Endothelial cell of umbilical vein (primary cell): Measurements from ENCODE around the gene RBMY1J. TPM values are rescaled to one million over a fixed set of nuclear protein-coding genes. Genes with fewer than 3 reads are reported as not detected.
"Not testable (repeated sequence)": the region's sequence is repeated elsewhere in the genome, so short reads cannot be mapped to it uniquely, and the experiment has no call there.

ENCODE experiments used
- BruUV-seq: library from RNA; stranded (reverse); fragments of 400-500 nt; replicated peaks from 2 replicates; lab custom pipeline; 2021; lab: Mats Ljungman, UMichigan
- CTCF ChIA-PET: fragments of 300-600, 350-600 bp; sonication (Branson Sonifier 250); formaldehyde crosslinking; loops from one replicate; lab custom pipeline; 2021; ENCODE audit warnings: antibody characterized with exemption, inconsistent platforms; lab: Charles Lee
- POLR2A ChIA-PET: fragments of 300-600, 350-600 bp; sonication (Branson Sonifier 250); formaldehyde crosslinking; loops from one replicate; lab custom pipeline; 2021; ENCODE audit warnings: antibody characterized with exemption, inconsistent platforms; lab: Charles Lee
- DNase-seq: peaks from one replicate; pipeline ENCODE4 v3.0.0-alpha.2; 2011; ENCODE audit warnings: low read depth, low spot score
- FAIRE-seq: peaks from 2 replicates; lab custom pipeline; 2011; peaks lifted over from hg19 to GRCh38; lab: Jason Lieb, UNC
- H2AFZ ChIP-seq: 2 replicates; pipeline ENCODE4 v1.6.0; 2012; ENCODE audit warnings: low read depth, low read length, control low read depth, inconsistent platforms
- H3K27ac ChIP-seq: 2 replicates; pipeline ENCODE4 v1.5.1; 2011; ENCODE audit warnings: low read depth, mild to moderate bottlenecking, control low read depth, low read length, moderate library complexity; ENCODE audit not compliant: insufficient read depth
- H3K27me3 ChIP-seq, 2 experiments: 2 replicates each; pipeline versions ENCODE4 v1.6.0 to v1.6.1; 2011; ENCODE audit warnings: low read length in 2 of 2, mixed read lengths in 1 of 2; ENCODE audit not compliant: control insufficient read depth in 2 of 2, insufficient read depth in 2 of 2
- H3K36me3 ChIP-seq, 2 experiments: 2 replicates in 1 of 2; 3 replicates in 1 of 2; pipeline ENCODE4 v1.5.1; 2011; ENCODE audit warnings: low read length in 2 of 2, mild to moderate bottlenecking in 1 of 2, moderate library complexity in 1 of 2; ENCODE audit not compliant: control insufficient read depth in 2 of 2, insufficient read depth in 2 of 2; ENCODE audit errors: extremely low read depth in 1 of 2
- H3K4me1 ChIP-seq: 3 replicates; pipeline ENCODE4 v1.5.1; 2011; ENCODE audit warnings: mild to moderate bottlenecking, low read length; ENCODE audit not compliant: control insufficient read depth, insufficient read depth; ENCODE audit errors: extremely low read depth
- H3K4me2 ChIP-seq: 2 replicates; pipeline ENCODE4 v1.6.1; 2011; ENCODE audit warnings: low read length, control low read depth, mixed read lengths; ENCODE audit not compliant: insufficient read depth
- H3K4me3 ChIP-seq, 3 experiments: fragments of 200-600 bp in 1 of 3; sonication (generic), shearing (Covaris generic) in 1 of 3; replicated peaks in 1 of 3; 2 replicates each; pipeline ENCODE4 v1.5.1; 2011 to 2016; ENCODE audit warnings: control low read depth in 3 of 3, low read length in 3 of 3, mild to moderate bottlenecking in 2 of 3, inconsistent platforms in 1 of 3, low read depth in 1 of 3, moderate library complexity in 1 of 3; ENCODE audit not compliant: insufficient read depth in 1 of 3
- H3K79me2 ChIP-seq: 2 replicates; pipeline ENCODE4 v1.6.0; 2012; ENCODE audit warnings: low read length, inconsistent platforms; ENCODE audit not compliant: control insufficient read depth, insufficient read depth
- H3K9ac ChIP-seq: replicated peaks from 2 replicates; pipeline ENCODE3; 2011; ENCODE audit warnings: low read length, control low read depth; ENCODE audit not compliant: insufficient read depth; ENCODE audit errors: extremely low read depth
- H3K9me1 ChIP-seq: replicated peaks from 3 replicates; pipeline ENCODE4 v1.6.0; 2011; ENCODE audit warnings: mild to moderate bottlenecking, low read length; ENCODE audit not compliant: control insufficient read depth, insufficient read depth; ENCODE audit errors: extremely low read depth
- H3K9me3 ChIP-seq: replicated peaks from 2 replicates; pipeline ENCODE4 v1.5.1; 2012; ENCODE audit warnings: low read length, inconsistent platforms; ENCODE audit not compliant: control insufficient read depth, insufficient read depth
- H4K20me1 ChIP-seq: replicated peaks from 2 replicates; pipeline ENCODE3; 2011; ENCODE audit warnings: mild to moderate bottlenecking, low read length; ENCODE audit not compliant: control insufficient read depth, insufficient read depth; ENCODE audit errors: extremely low read depth
- dilution Hi-C: fragments of 300-500 bp; cut with MboI; formaldehyde crosslinking; loops from one replicate; pipeline ENCODE4 v1.15.0; 2019; ENCODE audit warnings: low sequenced_read_pairs; ENCODE audit not compliant: extremely low pct_ligation_motif_present
- intact Hi-C: fragments of 100-400 bp; cut with micrococcal nuclease; formaldehyde crosslinking; loops from one replicate; pipeline ENCODE4 v1.10.0; 2022
- polyA plus RNA-seq, 4 experiments: library from polyadenylated mRNA; depleted of rRNA in 3 of 4; stranded (reverse) in 3 of 4; unstranded in 1 of 4; fragments of >200 nt; gene quantifications; 2 replicates each; pipeline versions ENCODE4 v1.2.1 to v1.2.3, GENCODE V29; 2011 to 2012; ENCODE audit warnings: missing spikeins in 1 of 4
- total RNA-seq: library from RNA; stranded (reverse); gene quantifications from 2 replicates; pipeline ENCODE4 v1.2.3, GENCODE V29; 2021

The RBMY1J gene
- total and polyA plus RNA-seq, 2 donors (not counting 3 experiments of a cell fraction or from before 2014, with no cell fraction given): not detected

DNA sequence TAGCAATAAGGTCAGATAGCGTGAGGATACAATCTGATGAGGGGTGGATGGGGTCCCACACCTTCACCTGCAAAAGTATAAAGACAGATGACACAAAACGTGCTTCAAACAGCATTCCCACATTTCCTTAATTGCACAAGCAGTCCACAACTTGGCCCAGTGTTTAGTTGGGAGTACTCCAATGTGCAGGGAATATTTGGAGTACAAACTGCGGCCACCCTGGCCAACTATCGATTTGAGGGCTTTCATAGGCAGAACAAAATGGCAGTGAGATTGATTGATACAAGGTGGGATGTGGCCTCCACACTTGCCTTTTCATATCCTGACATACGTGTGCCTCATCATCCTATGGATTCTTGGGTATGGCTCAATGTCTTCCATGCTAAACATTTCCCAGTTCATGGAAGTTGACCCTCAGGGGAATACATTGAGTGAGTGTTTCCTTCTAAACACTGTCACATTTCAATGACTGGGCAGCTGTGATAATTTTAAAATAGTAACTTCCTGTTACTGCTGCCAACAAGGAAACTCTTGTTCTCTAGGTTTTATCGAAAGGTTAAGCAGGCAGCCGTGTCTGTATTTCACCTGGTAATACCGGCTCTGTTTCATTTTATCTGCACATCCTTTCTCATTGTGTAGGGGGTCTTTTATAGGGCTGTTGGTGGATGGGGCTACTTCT, 41.6 kb downstream of the RBMY1J start:
- DNase-seq, H3K4me2 ChIP-seq, H3K36me3 ChIP-seq, dilution Hi-C loops, H3K27ac ChIP-seq, POLR2A ChIA-PET, H3K79me2 ChIP-seq, H3K27me3 ChIP-seq, H4K20me1 ChIP-seq, H3K9ac ChIP-seq, BruUV-seq, H3K9me3 ChIP-seq, H3K9me1 ChIP-seq, H2AFZ ChIP-seq, intact Hi-C loops, H3K4me3 ChIP-seq, H3K4me1 ChIP-seq, CTCF ChIA-PET: not testable (repeated sequence)
- peak; percentile 74 for FAIRE-seq

DNA sequence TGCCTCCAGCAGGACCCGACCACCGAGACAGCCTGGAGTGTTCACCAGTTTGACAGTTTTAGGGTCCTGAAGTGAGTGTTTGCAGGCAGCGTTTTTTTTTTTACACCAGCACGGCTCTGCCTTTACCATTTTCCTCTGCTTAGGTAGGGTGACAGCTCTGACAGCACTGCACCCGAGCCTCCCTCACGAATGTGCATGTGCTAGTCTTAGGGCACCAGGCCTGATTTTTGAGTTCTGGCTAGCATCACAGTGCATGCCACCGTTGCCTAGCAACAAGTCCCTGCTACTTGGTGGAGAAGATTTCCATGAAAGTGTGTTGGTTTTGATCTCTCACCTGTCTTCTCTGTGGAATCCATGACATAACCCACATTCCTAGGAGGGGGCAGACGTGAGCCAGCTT, 52.3 kb downstream of the RBMY1J start:
- H3K9ac ChIP-seq, intact Hi-C loops, H2AFZ ChIP-seq, BruUV-seq, H4K20me1 ChIP-seq, H3K9me3 ChIP-seq, DNase-seq, dilution Hi-C loops, H3K36me3 ChIP-seq, H3K4me1 ChIP-seq, POLR2A ChIA-PET, H3K4me3 ChIP-seq, H3K9me1 ChIP-seq, H3K27ac ChIP-seq, H3K27me3 ChIP-seq, CTCF ChIA-PET, H3K4me2 ChIP-seq, H3K79me2 ChIP-seq: not testable (repeated sequence)
- peak; percentile 63 for FAIRE-seq

DNA sequence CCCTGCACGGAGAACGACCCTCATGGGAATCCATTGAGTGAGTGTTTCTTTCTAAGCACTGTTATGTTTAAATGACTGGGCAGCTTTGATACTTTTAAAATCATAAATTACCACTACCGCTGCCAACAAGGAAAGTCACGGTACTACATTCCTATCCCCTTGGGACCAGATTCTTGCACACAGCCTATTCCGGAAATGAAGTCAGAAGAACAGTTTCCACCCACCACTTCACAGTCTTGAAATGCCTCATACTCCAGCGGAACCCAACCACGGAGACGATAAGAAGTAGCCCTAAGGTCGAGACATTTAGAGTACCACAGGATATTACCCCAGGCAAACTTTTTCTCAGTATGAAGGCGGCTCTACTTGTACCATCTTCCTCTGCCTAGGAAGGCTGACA, 58.8 kb downstream of the RBMY1J start:
- DNase-seq, POLR2A ChIA-PET, H3K9me1 ChIP-seq, H3K9me3 ChIP-seq, BruUV-seq, H3K27me3 ChIP-seq, intact Hi-C loops, H3K4me1 ChIP-seq, dilution Hi-C loops, H3K9ac ChIP-seq, H3K4me3 ChIP-seq, CTCF ChIA-PET, H3K36me3 ChIP-seq, H3K27ac ChIP-seq, H4K20me1 ChIP-seq, H2AFZ ChIP-seq, H3K79me2 ChIP-seq, H3K4me2 ChIP-seq: not testable (repeated sequence)
- FAIRE-seq: peak; percentile 70

Other genes starting within 250 kb of the RBMY1J start
- not detected in 2 replicates for gene RBMY1F, start 220.5 kb upstream of the RBMY1J start, total RNA-seq
- gene RBMY1F, start 220.5 kb upstream of the RBMY1J start, polyA plus RNA-seq: not detected in 2 replicates